Stimulated activated CD8-positive, alpha-beta memory T cell treated with anti-CD3 and anti-CD28 coated beads, Interleukin-15, amount 100 ng/mL, for 24 hours (primary cell): Measurements from ENCODE around the gene DDX1.

Experiments used
- DNase-seq: peaks from one replicate; pipeline ENCODE4 v3.0.0-alpha.2; 2020; ENCODE audit warnings: low read depth

DDX1 gene

DNA sequence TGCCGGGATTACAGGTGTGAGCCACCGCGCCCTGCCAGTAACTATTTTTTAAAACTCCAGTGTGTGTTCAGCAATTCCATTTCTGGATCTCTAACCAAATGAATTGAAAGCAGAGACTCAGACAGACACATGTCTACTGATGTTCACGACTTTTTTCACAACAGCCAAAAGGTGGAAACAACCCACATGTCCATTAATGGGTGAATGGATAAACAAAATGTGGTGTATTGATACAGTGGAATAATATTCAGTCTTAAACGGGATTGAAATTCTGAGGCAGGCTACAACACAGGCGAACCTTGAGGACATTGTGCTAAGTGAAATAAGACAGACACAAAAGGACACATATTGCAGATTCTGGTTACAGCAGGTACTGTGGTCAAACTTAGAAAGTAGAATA, 55.0 kb downstream of the DDX1 start:
- DNase-seq = no peak

DNA sequence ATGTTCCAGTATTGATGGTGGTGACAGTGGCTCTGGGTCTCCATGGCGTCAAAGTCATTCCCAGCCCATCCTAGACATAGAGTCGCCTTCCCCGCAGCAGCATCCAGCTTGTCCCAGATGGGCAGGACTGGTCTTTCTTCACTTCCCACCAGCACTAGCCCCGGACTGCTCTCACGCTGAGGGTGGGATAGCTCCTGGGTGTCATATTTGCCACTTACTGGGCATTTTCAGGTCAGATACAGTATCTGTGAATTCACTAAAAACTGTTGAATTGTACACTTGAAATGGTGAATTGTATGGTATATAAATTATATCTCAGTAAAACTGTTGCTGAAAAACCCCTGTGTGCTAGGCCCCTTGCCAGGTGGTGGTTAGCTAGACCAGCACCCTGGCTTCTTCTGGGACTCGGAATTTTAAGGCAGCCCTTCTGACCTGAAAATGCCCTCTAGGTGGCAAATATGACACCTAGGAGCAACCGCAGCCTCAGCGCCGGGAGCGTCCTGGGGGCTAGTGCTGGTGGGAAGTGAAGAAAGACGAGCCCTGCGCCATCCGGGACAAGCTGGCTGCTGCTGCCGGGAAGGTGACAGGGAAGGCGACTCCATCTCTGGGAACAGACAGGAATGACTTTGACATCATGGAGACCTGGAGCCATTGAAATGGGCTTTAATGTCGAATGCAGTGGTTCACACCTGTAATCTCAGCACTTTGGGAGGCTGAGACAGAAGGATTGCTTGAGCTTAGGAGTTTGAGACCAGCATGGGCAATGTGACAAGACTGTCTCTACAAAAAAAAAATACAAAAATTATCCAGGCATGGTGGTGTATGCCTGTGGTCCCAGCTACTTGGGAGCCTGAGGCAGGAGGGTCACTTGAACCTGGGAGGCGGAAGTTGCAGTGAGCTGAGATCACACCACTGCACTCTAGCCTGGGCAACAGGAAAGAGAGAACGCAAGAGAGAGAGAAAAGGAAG, 56.2 kb downstream of the DDX1 start:
- DNase-seq = no peak

DNA sequence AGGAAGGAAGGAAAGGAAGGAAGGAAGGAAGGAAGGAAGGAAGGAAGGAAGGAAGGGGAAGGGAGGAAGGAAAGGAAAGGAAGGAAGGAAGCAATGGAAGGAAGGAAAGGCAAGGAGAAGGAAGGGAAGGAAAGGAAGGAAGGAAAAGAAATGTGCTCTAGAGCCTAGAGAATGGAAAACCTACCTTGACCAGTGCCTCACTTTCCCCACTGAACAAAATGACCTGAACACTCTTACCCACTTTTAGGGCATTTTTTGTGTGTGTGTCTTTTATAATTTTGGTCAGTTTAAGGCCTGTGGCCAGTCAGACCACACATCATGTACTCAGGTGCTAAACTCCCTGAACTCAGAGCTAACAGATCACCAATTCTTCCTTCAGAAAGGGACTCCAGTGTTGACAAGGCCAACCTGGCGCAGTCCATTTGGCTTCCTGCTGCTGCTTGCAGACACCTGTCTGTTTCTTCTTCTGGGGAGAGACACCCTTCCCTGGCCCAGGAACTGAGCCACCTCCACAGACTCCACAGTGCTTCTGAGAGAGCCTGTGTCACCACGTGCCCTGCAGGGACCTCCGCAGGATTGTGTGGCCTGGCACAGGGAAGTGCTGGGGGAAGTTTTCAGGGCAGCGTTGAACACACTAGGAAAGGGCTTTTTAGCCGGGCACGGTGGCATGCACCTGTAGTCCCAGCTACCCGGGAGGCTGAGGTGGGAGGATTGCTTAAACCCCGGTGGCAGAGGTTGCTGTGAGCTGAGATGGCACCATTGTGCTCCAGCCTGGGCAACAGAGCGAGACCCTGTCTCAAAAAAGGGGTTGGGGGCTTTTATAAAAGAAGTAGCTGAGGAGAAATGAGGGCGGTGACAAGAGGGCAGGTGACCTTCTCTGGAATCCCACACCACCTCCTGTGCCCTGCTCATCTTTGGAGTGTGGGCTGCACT, 57.2 kb downstream of the DDX1 start:
- no peak for DNase-seq

DNA sequence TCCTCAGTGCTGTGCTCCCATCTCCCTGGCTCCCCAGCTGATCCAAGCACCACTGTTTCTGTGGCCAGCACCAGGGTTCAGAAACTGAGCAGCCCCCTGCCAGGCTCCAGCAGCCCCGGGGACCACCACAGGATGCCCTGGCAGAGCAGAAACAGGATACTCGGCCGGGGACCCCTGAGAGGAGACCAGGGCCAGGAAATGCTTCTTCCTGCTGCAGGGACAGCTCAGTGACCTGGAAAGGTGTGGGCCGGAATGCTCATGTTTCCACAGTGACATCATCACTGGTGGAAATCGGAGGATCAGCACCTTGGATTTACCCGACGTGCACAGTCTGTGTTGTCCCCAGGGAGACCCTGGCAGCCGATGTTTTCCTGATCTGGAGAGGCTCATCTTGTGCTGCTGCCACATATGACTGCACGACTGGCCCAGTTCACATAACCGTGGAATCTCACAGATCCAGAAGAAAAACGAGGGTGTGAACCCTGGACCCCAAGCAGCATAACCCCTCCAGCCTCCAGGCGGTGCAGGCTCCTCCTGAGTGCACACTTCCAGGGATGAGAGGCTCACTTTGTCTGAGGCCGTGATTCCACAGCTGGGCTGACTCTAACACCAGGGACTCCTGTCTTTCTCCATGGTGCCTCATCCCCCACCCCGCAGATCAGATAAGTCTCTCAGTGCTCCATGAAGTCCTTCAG, 58.0 kb downstream of the DDX1 start:
- no peak for DNase-seq

DNA sequence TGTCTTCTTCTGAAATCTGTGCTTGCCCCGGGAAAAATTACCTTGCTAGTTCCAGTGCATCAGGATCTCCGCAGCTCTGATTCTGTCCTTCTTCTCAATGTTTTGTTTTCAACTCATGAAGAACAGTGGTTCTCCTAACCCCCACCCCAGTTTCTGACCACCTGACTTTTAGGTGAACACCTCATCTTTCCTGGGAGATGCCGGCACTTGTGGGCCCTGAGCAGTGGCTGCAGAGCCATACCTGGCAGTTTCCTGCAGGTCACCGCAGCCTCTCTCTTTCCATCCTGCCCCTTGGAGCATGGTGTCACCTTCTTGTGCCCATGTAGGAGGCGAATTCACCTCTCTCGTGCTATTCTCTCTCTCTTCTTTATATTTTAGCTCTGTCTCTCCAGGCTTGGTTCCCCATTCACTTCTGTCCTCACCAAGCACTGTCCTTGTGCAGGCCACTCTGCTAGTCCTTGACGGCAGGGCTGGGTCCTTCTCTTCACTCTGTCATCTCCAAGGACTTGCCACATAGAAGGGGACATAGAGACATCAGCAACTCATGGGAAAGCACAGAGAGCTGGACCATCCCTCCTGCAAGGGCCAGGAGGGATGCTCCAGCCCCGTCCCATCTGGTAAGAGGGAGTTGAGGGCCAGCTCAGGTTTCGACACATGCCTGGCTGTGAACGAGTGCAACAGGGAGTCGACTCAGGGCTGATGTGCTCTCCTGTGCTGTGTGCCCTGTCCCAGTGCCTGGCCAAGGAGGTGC, 59.1 kb downstream of the DDX1 start:
- DNase-seq = no peak

DNA sequence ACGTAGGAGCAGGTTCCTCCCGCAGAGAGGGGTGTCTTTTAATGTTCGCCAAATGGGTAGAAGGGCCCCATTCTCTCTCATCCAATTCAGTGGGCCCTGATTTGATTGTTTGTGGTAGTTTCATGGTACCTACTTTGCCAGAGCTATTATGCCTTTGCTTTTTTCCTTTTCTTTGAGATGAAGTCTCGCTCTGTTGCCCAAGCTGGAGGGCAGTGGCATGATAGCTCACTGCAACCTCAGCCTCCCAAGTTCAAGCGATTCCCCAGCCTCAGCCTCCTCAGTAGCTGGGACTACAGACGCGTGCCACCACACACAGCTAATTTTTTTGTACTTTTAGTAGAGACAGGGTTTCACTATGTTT, 59.7 kb downstream of the DDX1 start:
- no peak for DNase-seq

DNA sequence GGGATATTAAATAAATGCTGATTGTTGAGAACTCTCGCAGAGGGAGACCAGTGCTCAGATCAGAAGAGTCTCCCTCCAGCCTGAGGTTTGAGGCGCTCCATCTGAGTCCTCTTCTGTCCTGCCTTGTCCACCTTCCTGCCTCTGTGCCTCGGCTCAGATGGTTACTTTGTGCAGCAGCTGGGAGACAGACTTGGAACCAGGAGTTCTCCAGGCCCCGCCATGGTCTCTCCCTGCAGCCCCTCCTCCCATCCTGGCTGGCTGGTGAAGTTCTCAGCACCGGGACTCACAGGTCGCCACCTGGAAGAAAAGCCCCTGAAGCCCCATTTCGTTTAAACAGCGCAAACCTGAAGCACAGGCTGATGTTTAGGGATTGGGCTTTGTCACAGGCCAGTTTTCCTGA, 60.6 kb downstream of the DDX1 start:
- DNase-seq = no peak

DNA sequence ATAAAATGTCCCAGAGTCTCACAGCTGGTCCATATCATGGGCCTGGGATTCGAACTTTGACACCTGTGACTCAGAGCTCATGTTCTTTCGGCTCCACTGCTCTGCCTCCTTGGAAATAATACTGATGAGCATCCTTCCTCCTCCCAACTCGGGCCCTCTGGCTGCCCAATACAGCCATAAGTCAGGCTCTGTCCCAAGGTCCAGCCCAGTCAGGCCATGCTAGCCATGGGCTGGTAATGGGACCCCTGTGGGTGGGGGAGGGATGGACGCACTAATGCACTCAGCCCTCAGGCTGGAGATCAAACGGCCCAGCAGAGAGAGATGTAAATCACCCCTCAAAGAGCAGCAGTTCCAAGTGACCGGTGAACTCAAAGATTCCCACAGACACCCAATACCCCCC, 61.1 kb downstream of the DDX1 start:
- no peak for DNase-seq

DNA sequence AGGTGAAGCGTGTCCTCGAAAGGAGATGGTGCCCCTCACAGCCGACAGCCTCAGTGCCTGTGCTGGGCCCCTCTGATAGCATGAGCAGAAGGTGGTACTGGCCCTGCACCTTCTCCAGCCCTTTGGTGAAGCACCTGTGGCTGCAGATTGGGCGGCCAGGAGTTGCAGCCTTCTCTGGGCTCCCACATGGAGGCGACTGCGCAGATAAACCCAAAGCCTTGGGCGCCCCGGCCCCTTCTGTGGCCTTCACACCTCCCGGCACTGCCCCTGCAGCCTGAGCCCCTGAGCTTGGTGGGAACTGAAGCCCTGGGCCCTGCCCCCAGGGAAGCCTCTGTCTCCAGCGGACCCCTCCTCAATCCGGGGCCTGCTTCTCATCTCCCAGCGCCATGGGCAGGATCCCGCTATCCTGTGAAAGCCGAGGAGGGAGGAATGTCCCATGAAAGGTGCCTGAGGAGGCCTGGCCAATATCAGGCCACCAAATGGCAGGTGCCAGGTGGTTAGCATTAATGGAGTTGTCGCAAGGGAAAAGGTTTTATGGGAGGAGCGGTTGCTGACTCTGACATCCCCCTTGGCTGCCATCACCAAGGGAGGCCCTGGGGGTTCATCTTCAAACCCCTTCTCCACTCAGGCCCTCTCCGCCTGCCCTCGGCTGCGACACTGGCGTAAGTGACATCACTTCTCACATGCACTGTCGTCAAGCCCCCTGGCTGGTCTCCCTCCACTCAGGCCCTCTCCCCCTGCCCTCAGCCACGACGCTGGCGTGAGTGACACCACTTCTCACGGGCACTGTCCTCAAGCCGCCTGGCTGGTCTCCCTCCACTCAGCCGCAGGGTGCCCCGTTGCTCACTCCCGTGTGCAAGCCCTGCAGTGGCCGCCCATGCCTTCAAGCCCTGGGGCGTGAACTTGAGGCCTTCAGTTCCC, 62.4 kb downstream of the DDX1 start:
- no peak for DNase-seq

DNA sequence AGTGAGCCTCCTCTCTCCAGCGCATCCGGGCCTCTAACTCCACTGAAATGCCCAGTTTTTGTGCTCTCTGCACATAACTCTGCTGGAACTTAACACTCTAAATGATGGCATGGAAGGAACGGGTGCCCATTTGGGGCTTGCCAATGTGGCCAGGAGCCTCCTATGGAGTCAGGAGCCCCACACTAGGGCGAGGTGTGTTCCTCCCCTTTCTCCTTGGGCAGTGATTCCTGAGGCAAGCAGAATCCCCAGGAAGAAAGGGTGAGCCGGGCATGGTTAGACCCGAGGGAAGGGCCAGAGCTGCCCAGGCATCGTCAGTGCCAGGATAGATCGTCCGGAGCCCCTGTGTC, 63.0 kb downstream of the DDX1 start:
- no peak for DNase-seq

DNA sequence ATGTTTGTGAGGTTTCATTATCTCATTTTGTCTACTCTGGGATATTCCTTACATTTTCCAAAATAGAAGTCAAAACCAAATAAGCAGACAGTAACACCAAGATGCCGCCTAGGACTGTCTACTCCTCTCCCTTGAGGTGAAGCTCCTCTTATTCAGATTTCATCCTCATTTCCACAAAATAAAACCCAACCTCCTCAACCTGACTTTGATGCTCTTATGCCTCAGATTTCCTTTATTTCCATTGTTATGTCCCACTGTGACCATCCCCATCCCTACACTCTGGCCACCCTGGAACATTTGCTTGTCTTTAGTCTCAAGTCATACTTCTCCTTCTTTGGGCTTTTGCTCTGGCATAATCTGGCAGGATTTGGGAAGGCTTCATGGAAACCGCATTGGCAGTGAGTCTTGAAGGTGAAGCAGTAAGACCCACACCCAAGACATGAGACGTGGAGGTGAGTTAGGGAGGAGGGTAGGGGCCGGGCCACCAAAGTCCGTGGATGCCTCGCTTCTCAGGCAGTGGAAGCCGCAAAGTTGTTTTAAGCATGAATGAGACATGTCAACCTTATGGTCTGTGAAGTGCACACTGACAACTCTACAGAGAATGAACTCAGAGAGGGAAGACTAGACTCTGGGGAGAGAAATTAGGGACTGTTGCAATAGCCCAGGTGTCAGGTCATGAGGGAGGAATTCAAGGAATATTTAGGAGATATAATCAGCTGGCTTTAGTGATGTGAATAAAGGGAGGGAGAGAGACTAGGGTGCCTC, 63.6 kb downstream of the DDX1 start:
- DNase-seq = no peak

DNA sequence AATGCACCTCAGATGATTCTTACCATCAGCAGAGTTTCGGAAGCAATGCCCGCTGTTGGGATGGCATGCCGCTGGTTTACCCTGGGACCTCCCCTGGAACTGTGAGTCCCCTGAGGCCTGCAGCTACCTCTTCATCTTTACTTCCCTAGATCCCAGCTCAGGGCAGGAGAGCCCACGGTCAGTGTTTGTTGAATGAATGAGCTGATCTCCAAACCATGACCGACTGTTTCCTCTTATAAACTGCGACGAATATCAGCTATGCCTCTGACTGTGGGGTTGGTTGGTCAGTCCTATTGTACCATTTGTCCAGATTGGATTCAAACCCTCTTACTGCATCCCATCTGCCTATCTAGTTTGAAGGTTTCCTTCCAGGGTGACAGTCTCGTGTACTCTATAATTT, 64.4 kb downstream of the DDX1 start:
- no peak for DNase-seq

DNA sequence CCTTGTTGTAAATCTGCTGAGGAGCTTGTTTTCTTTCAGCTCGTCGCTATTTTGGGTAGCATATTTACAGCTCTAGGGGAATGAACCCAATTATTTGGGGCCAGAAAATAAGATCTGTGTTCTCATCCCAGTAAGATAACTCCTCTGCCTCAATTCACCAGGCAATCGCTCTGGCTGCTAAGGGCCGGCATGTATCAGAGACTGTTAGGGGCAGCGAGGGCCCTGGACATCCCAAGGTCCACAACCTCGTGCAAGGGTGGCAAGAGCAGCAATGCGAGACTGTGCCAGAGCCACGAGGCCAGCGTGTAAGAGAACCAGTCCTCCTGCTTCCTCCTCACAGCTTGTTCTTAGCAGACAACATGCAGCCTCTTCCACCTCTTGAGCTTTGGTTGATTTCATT, 66.1 kb downstream of the DDX1 start:
- DNase-seq = no peak

DNA sequence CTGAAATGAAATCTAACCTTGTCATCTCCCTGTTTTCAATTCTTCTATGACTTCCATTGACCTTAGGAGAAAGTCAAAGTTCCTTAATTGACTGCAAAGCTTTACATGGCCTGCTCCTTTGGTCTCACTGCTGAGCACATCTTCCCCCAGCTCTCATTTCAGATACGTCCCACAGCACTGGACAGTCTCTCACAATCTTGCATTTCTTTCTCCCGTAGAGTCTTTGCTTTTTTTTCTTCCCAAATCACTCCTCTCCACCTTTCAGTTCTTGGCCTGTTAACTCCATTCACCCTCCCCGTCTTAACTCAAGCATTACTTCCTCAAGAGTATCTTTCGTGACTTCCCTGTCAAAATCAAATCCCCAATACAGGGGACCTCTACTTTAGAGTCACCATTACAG, 67.2 kb downstream of the DDX1 start:
- no peak for DNase-seq

DNA sequence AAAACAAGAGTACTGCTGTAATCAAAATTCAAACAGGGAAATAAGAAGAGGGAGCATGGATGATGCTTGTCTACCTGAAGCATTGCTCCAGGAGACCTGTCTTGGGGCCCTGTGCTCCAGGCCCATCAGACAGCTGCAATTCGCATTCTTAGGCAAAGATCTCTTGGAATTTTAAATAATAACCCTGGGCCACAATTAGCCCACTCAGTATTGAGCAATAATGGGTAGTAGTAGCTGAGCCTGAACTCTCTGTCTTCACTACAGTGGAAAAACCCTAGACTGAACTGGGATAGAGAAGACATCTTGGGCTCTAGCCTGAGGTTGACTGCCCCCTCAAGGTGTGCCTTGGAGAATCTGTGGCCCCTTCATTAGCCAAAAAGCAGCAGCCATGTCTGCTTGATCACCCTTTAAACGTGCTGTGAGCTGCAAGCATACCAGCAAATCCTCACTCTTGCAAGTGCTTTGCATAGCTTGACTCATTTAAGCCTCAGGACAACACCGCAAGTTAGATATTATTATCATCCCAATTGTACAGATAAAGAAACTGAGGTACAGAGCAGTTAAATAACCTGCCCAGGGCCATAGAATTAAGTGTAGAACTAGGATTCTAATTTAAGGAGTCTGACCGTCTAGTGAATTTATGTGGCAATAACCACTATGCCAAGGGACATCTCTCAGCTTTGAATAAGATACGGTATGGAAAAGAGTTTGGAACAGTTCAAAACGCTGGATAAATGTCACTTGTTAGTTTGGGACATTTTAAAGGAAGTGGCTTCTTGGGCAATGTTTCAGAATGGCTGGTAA, 69.0 kb downstream of the DDX1 start:
- DNase-seq = no peak

DNA sequence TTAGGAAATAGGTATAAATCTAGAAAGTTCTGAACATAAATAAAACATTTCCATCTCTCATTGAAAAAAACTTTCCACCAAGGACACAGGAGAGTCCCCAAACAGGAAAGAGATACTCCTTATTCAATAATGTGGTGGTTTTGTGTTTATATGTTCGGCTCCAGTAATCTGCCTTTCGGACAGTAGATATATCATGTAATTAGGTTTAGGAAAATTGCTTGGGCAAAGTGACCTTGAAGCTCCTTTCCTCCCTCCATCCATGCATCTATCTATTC, 69.6 kb downstream of the DDX1 start:
- DNase-seq = no peak

DNA sequence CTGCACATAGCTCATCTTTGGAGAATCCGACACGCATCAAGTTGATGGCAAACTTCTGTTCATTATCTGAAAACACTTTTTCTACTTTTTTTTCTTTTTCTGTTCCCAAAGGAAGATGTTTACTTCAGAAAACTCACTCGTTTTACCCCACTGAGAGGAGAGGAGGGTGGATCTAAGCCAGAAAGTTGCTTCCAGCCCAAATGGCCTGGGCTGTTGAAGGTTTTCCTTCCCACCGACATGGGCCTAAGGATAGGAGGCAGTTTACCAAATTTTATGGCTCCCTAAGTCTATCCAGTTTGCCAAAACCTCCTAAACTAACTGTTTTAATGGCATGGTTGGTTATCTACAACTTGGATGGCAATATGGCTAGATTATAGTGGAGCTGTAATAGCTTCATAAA, 70.4 kb downstream of the DDX1 start:
- no peak for DNase-seq

DNA sequence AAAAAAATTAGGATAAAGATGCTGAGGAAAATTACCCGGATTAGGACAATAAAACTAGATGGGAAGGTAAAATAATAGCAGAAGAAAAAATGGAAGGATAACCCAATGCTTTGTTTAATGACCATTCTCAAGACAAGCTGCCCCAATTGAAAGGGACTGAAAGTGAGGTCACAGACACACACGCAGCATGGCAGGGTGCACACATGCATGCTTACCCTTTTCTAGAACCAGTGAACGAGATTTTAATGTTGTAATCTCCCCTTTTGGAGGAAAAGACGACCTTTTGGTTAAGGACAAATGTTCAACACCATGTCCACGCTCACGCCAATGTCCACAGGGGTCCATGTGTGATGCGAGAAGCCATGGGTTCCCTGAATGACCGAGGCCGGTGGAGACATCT, 70.9 kb downstream of the DDX1 start:
- no peak for DNase-seq

DNA sequence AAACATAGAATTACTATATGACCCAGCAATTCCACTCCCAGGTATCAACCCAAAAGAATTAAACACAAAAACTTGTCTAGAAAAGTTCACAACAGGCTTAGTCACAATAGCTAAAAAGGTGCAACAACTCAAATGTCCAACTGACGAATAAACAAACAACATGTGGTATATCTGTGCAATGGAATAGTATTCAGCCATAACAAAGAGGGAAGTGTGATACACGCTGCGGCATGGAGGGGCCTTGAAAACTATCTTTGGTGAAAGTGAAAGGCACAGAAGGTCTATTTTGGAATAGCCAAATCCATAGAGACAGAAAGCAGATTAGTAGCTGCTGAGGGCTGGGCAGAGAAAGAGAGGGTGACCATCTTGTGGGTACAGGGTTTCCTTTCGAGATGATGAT, 72.1 kb downstream of the DDX1 start:
- DNase-seq = no peak
